GM12891 (cell line): ENCODE data around the gene FAT1.

ENCODE experiments used
- PAX5 ChIP-seq: IDR thresholded peaks from 2 replicates; pipeline ENCODE4 v1.6.1; 2011; ENCODE audit warnings: low read length, moderate library complexity, mild to moderate bottlenecking; ENCODE audit not compliant: insufficient read depth, severe bottlenecking
- POLR2A ChIP-seq: IDR thresholded peaks from 2 replicates; pipeline ENCODE4 v1.6.1; 2011; ENCODE audit warnings: low read depth, low read length, control low read depth
- POLR2AphosphoS5 ChIP-seq: IDR thresholded peaks from 2 replicates; pipeline ENCODE4 v1.6.1; 2011; ENCODE audit warnings: low read depth, low read length, control low read depth
- POU2F2 ChIP-seq: IDR thresholded peaks from 2 replicates; pipeline ENCODE4 v1.6.1; 2011; ENCODE audit warnings: low read depth, mild to moderate bottlenecking, control low read depth, low read length, moderate library complexity
- SPI1 ChIP-seq: IDR thresholded peaks from 2 replicates; pipeline ENCODE4 v1.6.1; 2011; ENCODE audit warnings: low read depth, low read length, control low read depth
- TAF1 ChIP-seq: IDR thresholded peaks from 2 replicates; pipeline ENCODE4 v1.6.1; 2011; ENCODE audit warnings: low read depth, low read length, control low read depth

- TF ChIP-seq POLR2A (no peak), POLR2AphosphoS5 (no peak), SPI1 (no peak), TAF1 (no peak), POU2F2 (no peak), PAX5 (no peak)
Observed at GRCh38 chr4:186688150-186688943, 35.3 kb downstream of the FAT1 start.
